Sigmoid colon (tissue), 7 donors: ENCODE measurements around the gene UGT1A5. TPM values are rescaled to one million over a fixed set of nuclear protein-coding genes. Genes with fewer than 3 reads are reported as not detected.

Source experiments
- DNase-seq: peaks from one replicate; pipeline ENCODE4 v3.0.0-alpha.2; 2019
- H3K27ac ChIP-seq, 4 donors: fragments of 200-600 bp; sonication (generic); one replicate each; pipeline ENCODE4 v1.5.1; 2016 to 2019; ENCODE audit warnings: mild to moderate bottlenecking in 1 of 4
- H3K27me3 ChIP-seq, 3 donors: fragments of 200-600 bp; sonication (generic); one replicate each; pipeline ENCODE4 v1.5.1; 2019; ENCODE audit warnings: mild to moderate bottlenecking in 1 of 3
- H3K36me3 ChIP-seq, 4 donors: fragments of 200-600 bp; sonication (generic); one replicate each; pipeline ENCODE4 v1.5.1; 2016 to 2019
- H3K4me1 ChIP-seq, 4 donors: fragments of 200-600 bp; sonication (generic); one replicate each; pipeline ENCODE4 v1.5.1; 2017 to 2019
- H3K4me3 ChIP-seq, 4 donors: fragments of 200-600 bp; sonication (generic); one replicate each; pipeline ENCODE4 v1.5.1; 2017 to 2019; ENCODE audit warnings: mild to moderate bottlenecking in 2 of 4, moderate library complexity in 1 of 4
- H3K9me3 ChIP-seq, 4 donors: fragments of 200-600 bp in 3 of 4; sonication (generic) in 3 of 4; one replicate each; pipeline versions ENCODE4 v1.5.1 to v1.6.1; 2013 to 2019
- EP300 ChIP-seq, 4 donors: sonication (generic); formaldehyde crosslinking; IDR thresholded peaks; one replicate each; pipeline ENCODE4 v1.6.1; 2017; ENCODE audit warnings: antibody characterized with exemption in 4 of 4
- POLR2A ChIP-seq, 2 donors: fragments of 450-650 bp; IDR thresholded peaks; one replicate each; pipeline ENCODE4 v1.6.1; 2016; ENCODE audit warnings: antibody characterized with exemption in 2 of 2, mild to moderate bottlenecking in 2 of 2, moderate library complexity in 2 of 2
- POLR2AphosphoS5 ChIP-seq, 4 donors: sonication (generic); formaldehyde crosslinking; IDR thresholded peaks; one replicate each; pipeline ENCODE4 v1.6.1; 2017; ENCODE audit warnings: antibody characterized with exemption in 4 of 4
- WGBS, 2 donors: extraction: QIAGEN DNeasy Blood & Tissue Kit; methylation state at CpG; one replicate each; pipeline ENCODE4 v1.1.7; 2013; 5-methylcytosine and 5-hydroxymethylcytosine counted together
- intact Hi-C: fragments of 100-400 bp; cut with DNase I; formaldehyde crosslinking; loops from one replicate; pipeline ENCODE4 v1.15.1; 2023
- polyA plus RNA-seq, 3 donors: library from polyadenylated mRNA; stranded (reverse); fragments of 200-250 nt; gene quantifications; one replicate each; pipeline ENCODE4 v1.2.3, GENCODE V29; 2013
- total RNA-seq, 4 donors: library from RNA; depleted of rRNA; stranded (reverse); fragments of >200 nt; gene quantifications; one replicate each; pipeline ENCODE4 v1.1.0, GENCODE V29; 2016
- TF ChIP-seq, protein P1 (sequence below), 4 experiments: fragments of 450-650 bp in 3 of 4; fragments of 200-600 bp in 1 of 4; IDR thresholded peaks; one replicate each; pipeline ENCODE4 v1.5.1; 2016 to 2019; ENCODE audit warnings: antibody characterized with exemption in 4 of 4, mild to moderate bottlenecking in 3 of 4, moderate library complexity in 2 of 4
- donor health status: healthy with polysubstance abuse.
- donor health status: Bipolar disorder and iron deficiency.
- donor health status: healthy.

UGT1A5 gene
- total and polyA plus RNA-seq, 7 donors = 0.22 TPM; not detected in 6

DNA sequence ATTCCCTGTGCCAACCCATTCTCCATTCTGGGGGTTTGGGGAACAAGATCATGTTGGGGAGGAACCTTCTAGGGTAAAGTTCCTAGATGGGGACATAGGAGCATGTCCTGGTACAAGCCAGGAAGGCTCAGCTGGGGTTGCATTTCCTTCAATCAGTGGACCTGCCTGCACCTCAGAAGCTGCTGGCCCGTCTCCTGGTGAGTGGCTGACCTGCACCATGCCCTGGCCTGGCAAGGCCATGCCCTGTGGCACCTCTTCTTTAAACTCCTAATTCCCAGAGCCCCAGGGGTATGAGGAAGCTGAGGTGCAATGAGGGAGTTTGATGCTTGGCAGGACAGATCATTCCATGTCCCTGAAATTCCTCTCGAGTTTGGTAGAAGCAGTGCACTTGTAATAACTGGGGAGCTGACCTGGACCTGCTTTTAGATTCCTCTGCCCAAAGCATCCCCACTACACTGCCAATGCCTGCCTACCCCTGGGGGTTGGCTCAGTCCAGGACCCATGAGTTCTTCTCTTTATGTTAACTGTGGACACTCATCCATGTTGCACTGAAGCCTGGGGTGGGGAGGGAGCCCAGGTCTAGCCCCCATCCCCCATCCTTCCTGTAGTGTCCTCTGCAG lies 90.7 kb downstream of the UGT1A5 start:
- TF ChIP-seq EP300 (IDR thresholded peaks at IDR 0.05) (no peak), POLR2AphosphoS5 (IDR thresholded peaks at IDR 0.05) (no peak), POLR2A (IDR thresholded peaks at IDR 0.05) (no peak)
- TF ChIP-seq, protein P1, sequence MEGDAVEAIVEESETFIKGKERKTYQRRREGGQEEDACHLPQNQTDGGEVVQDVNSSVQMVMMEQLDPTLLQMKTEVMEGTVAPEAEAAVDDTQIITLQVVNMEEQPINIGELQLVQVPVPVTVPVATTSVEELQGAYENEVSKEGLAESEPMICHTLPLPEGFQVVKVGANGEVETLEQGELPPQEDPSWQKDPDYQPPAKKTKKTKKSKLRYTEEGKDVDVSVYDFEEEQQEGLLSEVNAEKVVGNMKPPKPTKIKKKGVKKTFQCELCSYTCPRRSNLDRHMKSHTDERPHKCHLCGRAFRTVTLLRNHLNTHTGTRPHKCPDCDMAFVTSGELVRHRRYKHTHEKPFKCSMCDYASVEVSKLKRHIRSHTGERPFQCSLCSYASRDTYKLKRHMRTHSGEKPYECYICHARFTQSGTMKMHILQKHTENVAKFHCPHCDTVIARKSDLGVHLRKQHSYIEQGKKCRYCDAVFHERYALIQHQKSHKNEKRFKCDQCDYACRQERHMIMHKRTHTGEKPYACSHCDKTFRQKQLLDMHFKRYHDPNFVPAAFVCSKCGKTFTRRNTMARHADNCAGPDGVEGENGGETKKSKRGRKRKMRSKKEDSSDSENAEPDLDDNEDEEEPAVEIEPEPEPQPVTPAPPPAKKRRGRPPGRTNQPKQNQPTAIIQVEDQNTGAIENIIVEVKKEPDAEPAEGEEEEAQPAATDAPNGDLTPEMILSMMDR (IDR thresholded peaks at IDR 0.05) = no peak

DNA sequence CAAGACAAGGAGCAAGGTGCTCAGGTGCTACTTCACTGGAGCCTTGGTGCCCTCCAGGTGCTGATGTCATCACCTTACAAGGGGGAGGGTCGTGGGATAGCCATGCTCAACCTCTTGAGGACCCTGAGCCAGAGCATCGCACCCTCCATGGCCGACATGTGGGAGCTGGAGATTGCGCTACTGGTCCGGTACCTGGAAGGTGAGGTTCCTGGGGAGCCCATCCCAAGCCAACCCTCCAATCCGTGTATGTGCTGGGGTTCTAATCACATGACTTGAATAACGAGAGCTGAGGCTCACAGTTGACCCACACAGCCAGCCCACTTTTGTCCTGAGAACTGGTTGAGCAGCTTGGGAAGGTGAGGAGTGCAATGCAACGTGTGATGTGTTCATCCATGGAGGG lies 91.3 kb downstream of the UGT1A5 start:
- H3K27me3 ChIP-seq = peaks cover 0 to 5% (median 0%) of the 10 kb centered on the region in 3 donors
- H3K4me3 ChIP-seq = no peak overlapping the region
- TF ChIP-seq POLR2AphosphoS5 (IDR thresholded peaks at IDR 0.05) (no peak), POLR2A (IDR thresholded peaks at IDR 0.05) (no peak)
- H3K27ac ChIP-seq = no peak overlapping the region
- intact Hi-C loops = no loop called here
- no peaks in the 10 kb centered on the region for H3K9me3 ChIP-seq
- H3K4me1 ChIP-seq = no peaks in the 10 kb centered on the region
- peak; percentile 43 for DNase-seq
- no peaks in the 10 kb centered on the region for H3K36me3 ChIP-seq
- WGBS, 2 donors = 66 to 75% methylated on average over 8 of the region's 8 CpGs

More for the DNA sequence above, 90.7 kb downstream of the UGT1A5 start:
- Histone ChIP-seq H3K4me1 (no peaks in the 10 kb centered on the region), H3K9me3 (no peaks in the 10 kb centered on the region), H3K27me3 (no peaks in the 10 kb centered on the region), H3K36me3 (no peaks in the 10 kb centered on the region), H3K27ac (no peak overlapping the region), H3K4me3 (no peak overlapping the region)
- no peak for DNase-seq
- intact Hi-C loops = no loop called here
- 71 to 76% methylated on average over 2 of the region's 2 CpGs for WGBS, 2 donors

DNA sequence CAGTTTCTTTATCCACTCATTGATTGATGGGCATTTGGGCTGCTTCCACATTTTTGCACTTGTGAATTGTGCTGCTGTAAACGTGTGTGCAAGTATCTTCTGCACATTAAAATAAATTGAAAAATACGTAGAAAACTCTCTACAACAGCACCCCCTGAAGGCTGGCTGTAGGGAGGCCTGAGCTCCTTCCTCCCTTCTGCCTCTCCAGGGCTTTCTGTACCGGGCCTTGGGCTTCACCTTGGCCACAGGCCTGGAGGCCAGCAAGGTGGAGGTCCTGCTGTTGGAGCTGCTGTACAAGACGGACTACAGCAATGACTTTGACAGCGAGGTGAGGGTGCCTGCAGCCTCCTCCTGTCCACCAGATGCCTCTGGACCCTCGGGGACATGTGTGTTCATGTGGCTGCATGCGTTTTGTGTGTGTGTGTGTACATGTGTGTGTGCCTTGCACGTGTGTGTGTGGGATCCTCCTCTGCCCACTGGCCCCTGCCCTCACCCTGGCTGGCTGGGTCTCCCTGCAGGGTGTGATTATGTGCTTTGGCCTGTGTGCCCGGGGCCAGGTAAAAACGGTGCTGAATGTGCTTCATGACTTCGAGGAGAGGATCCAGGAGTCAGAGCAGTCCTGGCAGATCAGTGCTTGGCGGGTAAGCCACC lies 94.6 kb downstream of the UGT1A5 start:
- Histone ChIP-seq H3K27me3 (peaks cover 0 to 5% (median 0%) of the 10 kb centered on the region in 3 donors), H3K27ac (no peak overlapping the region), H3K36me3 (no peaks in the 10 kb centered on the region), H3K4me1 (no peaks in the 10 kb centered on the region), H3K4me3 (no peak overlapping the region), H3K9me3 (no peaks in the 10 kb centered on the region)
- DNase-seq = peak; percentile 46
- TF ChIP-seq, protein P1 (IDR thresholded peaks at IDR 0.05) = no peak
- TF ChIP-seq EP300 (IDR thresholded peaks at IDR 0.05) (no peak), POLR2A (IDR thresholded peaks at IDR 0.05) (no peak), POLR2AphosphoS5 (IDR thresholded peaks at IDR 0.05) (no peak)
- 74 to 80% methylated on average over 12 of the region's 12 CpGs for WGBS, 2 donors
- intact Hi-C loops = no loop called here

DNA sequence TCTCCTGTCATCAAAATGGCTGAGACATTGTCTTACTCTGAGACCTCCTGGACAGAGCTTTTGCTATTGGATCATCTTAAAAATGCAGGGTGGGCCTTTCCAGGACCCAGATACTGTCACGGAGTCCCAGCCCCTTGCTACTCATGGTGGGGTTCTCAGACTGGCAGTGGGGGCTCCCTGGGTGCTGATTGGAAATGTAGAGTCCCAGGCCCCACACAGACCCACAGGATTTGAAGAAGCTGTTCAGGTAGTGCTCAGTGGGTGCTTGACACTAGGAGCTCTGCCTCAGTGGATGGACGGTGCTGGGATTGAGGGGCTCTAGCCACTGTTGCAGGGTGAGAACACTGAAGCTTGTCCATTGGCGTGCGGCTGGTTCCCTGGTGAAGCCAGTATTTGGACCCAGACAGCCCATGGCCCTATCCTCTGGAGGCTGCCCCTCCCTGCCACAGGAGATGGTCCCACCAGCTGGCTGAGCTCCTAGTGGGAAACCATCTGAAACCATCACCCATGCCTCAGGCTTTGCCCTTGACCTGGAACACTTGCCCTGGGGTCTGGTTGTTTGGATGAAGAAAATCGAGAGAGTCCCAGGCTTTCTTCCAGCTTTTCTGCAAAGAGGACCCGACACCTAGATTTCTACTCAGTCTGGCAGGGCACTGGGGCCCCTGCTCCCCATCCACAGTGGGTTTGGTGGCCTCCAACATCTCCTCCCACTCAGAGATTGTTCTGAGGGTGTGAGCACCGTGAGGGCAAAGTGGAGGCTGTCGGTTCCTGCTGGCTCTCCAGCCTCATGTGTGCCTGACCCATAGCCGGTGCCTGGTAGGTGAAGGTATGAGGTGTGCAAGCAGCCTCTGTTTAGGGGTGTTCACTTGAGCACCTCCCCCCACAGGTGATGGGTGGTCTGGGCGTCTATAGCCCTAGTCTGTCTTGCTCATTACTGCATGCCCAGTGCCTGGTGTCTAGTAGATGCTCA lies 95.5 kb downstream of the UGT1A5 start:
- H3K27me3 ChIP-seq = peaks cover 0 to 5% (median 0%) of the 10 kb centered on the region in 3 donors
- H3K36me3 ChIP-seq = no peaks in the 10 kb centered on the region
- peak; percentile 57 for DNase-seq
- 81 to 84% methylated on average over 10 of the region's 10 CpGs for WGBS, 2 donors
- TF ChIP-seq, protein P1 (IDR thresholded peaks at IDR 0.05) = no peak
- TF ChIP-seq POLR2A (IDR thresholded peaks at IDR 0.05) = no peak
- no peak for TF ChIP-seq POLR2AphosphoS5 (IDR thresholded peaks at IDR 0.05)
- no peak for TF ChIP-seq EP300 (IDR thresholded peaks at IDR 0.05)
- H3K9me3 ChIP-seq = no peaks in the 10 kb centered on the region
- H3K4me1 ChIP-seq = no peaks in the 10 kb centered on the region
- no peak overlapping the region for H3K4me3 ChIP-seq
- intact Hi-C loops = no loop called here
- H3K27ac ChIP-seq = no peak overlapping the region

DNA sequence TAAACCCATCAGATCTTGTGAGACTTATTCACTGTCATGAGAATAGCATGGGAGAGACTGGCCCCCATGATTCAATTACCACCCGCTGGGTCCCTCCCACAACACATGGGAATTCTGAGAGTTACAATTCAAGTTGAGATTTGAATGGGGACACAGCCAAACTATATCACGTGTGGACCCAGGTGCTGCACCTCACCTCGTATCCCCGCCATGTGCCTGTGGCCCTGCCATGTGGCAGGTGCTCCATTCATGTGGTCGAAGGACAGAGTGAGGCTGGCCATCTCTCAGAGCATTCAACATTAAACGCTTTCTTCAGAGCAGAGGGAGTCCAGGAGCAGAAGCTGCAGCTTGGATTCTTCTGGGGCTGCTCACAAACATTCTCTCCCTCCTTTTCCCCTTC lies 97.7 kb downstream of the UGT1A5 start:
- TF ChIP-seq POLR2AphosphoS5 (IDR thresholded peaks at IDR 0.05) (no peak), POLR2A (IDR thresholded peaks at IDR 0.05) (no peak), EP300 (IDR thresholded peaks at IDR 0.05) (no peak)
- TF ChIP-seq, protein P1 (IDR thresholded peaks at IDR 0.05) = no peak
- intact Hi-C loops = no loop called here
- Histone ChIP-seq H3K4me3 (no peak overlapping the region), H3K9me3 (peaks cover 0 to 1% (median 0%) of the 10 kb centered on the region in 4 donors), H3K27me3 (peaks cover 0 to 5% (median 0%) of the 10 kb centered on the region in 3 donors), H3K4me1 (no peaks in the 10 kb centered on the region), H3K27ac (no peak overlapping the region), H3K36me3 (no peaks in the 10 kb centered on the region)
- WGBS, 2 donors = 92 to 95% methylated on average over 6 of the region's 6 CpGs
- no peak for DNase-seq
